Pancreas (tissue), 10 donors: ENCODE data around the gene RAD51C. TPM values are rescaled to one million over a fixed set of nuclear protein-coding genes. Genes with fewer than 3 reads are reported as not detected.

Experiments
- ATAC-seq, 4 donors: fragments of 200-7000 bp; cut with Tn5 transposase; one replicate each; pipeline versions ENCODE4 v1.8.0 to v1.9.1; 2020; ENCODE audit warnings: mild to moderate bottlenecking in 4 of 4, moderate library complexity in 4 of 4
- DNase-seq, 6 donors: peaks; one replicate each; pipeline ENCODE4 v3.0.0-alpha.2; 2020
- FAIRE-seq: peaks from 2 replicates; lab custom pipeline; 2012; peaks lifted over from hg19 to GRCh38; lab: Jason Lieb, UNC
- H3K27ac ChIP-seq, 4 donors: fragments of 200-600 bp; sonication (generic); 1 replicate in 3 of 4; 2 replicates in 1 of 4; pipeline versions ENCODE4 v1.5.0 to v1.8.0; 2020
- H3K27me3 ChIP-seq, 4 donors: fragments of 200-600 bp; one replicate each; pipeline ENCODE4 v1.8.0; 2021
- H3K36me3 ChIP-seq, 3 donors: fragments of 200-600 bp; sonication (generic) in 1 of 3; one replicate each; pipeline versions ENCODE4 v1.5.0 to v1.8.0; 2020 to 2021
- H3K4me1 ChIP-seq, 3 donors: fragments of 200-600 bp; one replicate each; pipeline ENCODE4 v1.8.0; 2021
- H3K4me3 ChIP-seq, 4 donors: fragments of 200-600 bp; sonication (generic) in 2 of 4; one replicate each; pipeline versions ENCODE4 v1.5.0 to v1.8.0; 2020 to 2021
- H3K9me3 ChIP-seq, 4 donors: fragments of 200-600 bp; one replicate each; pipeline ENCODE4 v1.8.0; 2021
- CTCF ChIP-seq, 4 donors: fragments of 200-600 bp; sonication (generic) in 3 of 4; IDR thresholded peaks; one replicate each; pipeline versions ENCODE4 v1.5.0 to v1.8.0; 2021; ENCODE audit warnings: antibody characterized with exemption in 4 of 4
- WGBS, 2 donors: extraction: QIAGEN DNeasy Blood & Tissue Kit; methylation state at CpG; one replicate each; pipeline ENCODE4 v1.1.7; 2013; 5-methylcytosine and 5-hydroxymethylcytosine counted together
- intact Hi-C, 3 donors: fragments of 100-400 bp; cut with DNase I; formaldehyde crosslinking; loops; one replicate each; pipeline versions ENCODE4 v1.11.1 to v1.14.2; 2022
- polyA plus RNA-seq, 2 donors: library from polyadenylated mRNA; stranded (reverse); fragments of 200-250 nt; gene quantifications; one replicate each; pipeline ENCODE4 v1.2.3, GENCODE V29; 2013
- total RNA-seq, 6 donors: library from RNA; stranded (reverse); fragmentation: NEBNext Ultra II Directional in 4 of 6; extraction: Animal tissue kit (Norgen Biotek cat#: 25700) in 4 of 6; gene quantifications; one replicate each; pipeline versions ENCODE4 v1.2.1 to v1.2.4, GENCODE V29; 2021 to 2023
- donor health status: healthy with polysubstance abuse.
- donor health status: DM: no; HTN: no; CAD: no; lungs with moderate emphysema.
- donor health status: DM: no; HTN: no; CAD: no.
- donor health status: control.
- donor health status: control.
- donor health status: Bipolar disorder and iron deficiency.
- donor health status: DM: yes; HTN: yes; CAD: no.
- donor health status: DM: no; HTN: no; CAD: no.
- donor health status: DM: no; HTN: no; CAD: no.
- donor health status: DM: yes; HTN: yes; CAD: no.

RAD51C gene
- total and polyA plus RNA-seq, 8 donors: 3.7 to 12.8 (median 8.3) TPM

GRCh38 chr17:58703916-58704286 lies 11.5 kb downstream of the RAD51C start:
- TF ChIP-seq CTCF (IDR thresholded peaks at IDR 0.05): no peak
- FAIRE-seq (no peak), ATAC-seq (no peak), DNase-seq (no peak)
- Histone ChIP-seq H3K36me3 (no peaks in the 10 kb centered on the region), H3K4me1 (no peaks in the 10 kb centered on the region), H3K27me3 (no peaks in the 10 kb centered on the region), H3K9me3 (no peaks in the 10 kb centered on the region), H3K27ac (no peak overlapping the region), H3K4me3 (no peak overlapping the region)
- 90 to 96% methylated on average over 2 of the region's 2 CpGs for WGBS, 2 donors
- intact Hi-C loops: no loop called here

GRCh38 chr17:58706351-58707140 lies 14.1 kb downstream of the RAD51C start:
- FAIRE-seq (no peak), DNase-seq (no peak), ATAC-seq (no peak)
- TF ChIP-seq CTCF (IDR thresholded peaks at IDR 0.05): no peak
- intact Hi-C loops: no loop called here
- Histone ChIP-seq H3K27ac (no peak overlapping the region), H3K36me3 (no peaks in the 10 kb centered on the region), H3K4me1 (no peaks in the 10 kb centered on the region), H3K27me3 (no peaks in the 10 kb centered on the region), H3K9me3 (no peaks in the 10 kb centered on the region), H3K4me3 (no peak overlapping the region)
- WGBS, 2 donors: 70 to 79% methylated on average over 3 of the region's 3 CpGs

GRCh38 chr17:58710948-58711552 lies 18.6 kb downstream of the RAD51C start:
- no peaks in the 10 kb centered on the region for H3K9me3 ChIP-seq
- no peaks in the 10 kb centered on the region for H3K27me3 ChIP-seq
- no peaks in the 10 kb centered on the region for H3K36me3 ChIP-seq
- intact Hi-C loops: loop anchor here in 1 of 3 donors (10.0 kb wide), 1 partner anchor 294 kb away; no protein-coding TSS in a partner anchor
- ATAC-seq (peak in 2 of 4 donors; percentile 57 to 63), FAIRE-seq (peak; percentile 90), DNase-seq (peak in 2 of 6 donors; percentile 19 to 30)
- no peak overlapping the region for H3K27ac ChIP-seq
- 47 to 53% methylated on average over 4 of the region's 4 CpGs for WGBS, 2 donors
- TF ChIP-seq CTCF (IDR thresholded peaks at IDR 0.05): peak in 3 of 4 donors; percentile 46 to 60 (median 59)
- no peaks in the 10 kb centered on the region for H3K4me1 ChIP-seq
- no peak overlapping the region for H3K4me3 ChIP-seq

GRCh38 chr17:58722274-58722673 lies 29.9 kb downstream of the RAD51C start:
- DNase-seq (no peak), ATAC-seq (no peak), FAIRE-seq (no peak)
- intact Hi-C loops: no loop called here
- H3K4me1 ChIP-seq: no peaks in the 10 kb centered on the region
- 81% methylated on average over 1 of the region's 1 CpG for WGBS, 2 donors
- no peak overlapping the region for H3K27ac ChIP-seq
- peaks cover 0 to 3% (median 2%) of the 10 kb centered on the region in 3 donors for H3K36me3 ChIP-seq
- no peaks in the 10 kb centered on the region for H3K9me3 ChIP-seq
- H3K4me3 ChIP-seq: no peak overlapping the region
- no peak for TF ChIP-seq CTCF (IDR thresholded peaks at IDR 0.05)
- no peaks in the 10 kb centered on the region for H3K27me3 ChIP-seq

- FAIRE-seq (no peak), DNase-seq (no peak), ATAC-seq (no peak)
- Histone ChIP-seq H3K4me3 (no peak overlapping the region), H3K4me1 (no peaks in the 10 kb centered on the region), H3K27ac (no peak overlapping the region), H3K36me3 (peaks cover 0 to 3% (median 2%) of the 10 kb centered on the region in 3 donors), H3K27me3 (no peaks in the 10 kb centered on the region), H3K9me3 (no peaks in the 10 kb centered on the region)
- no peak for TF ChIP-seq CTCF (IDR thresholded peaks at IDR 0.05)
- 96 to 97% methylated on average over 2 of the region's 2 CpGs for WGBS, 2 donors
- intact Hi-C loops: no loop called here
These were observed 30.3 kb downstream of the RAD51C start for GRCh38 chr17:58722696-58723095.
